RPMI8226 (cell line): ENCODE results near the gene PLD6.
"Not testable (repeated sequence)": the region's sequence is repeated elsewhere in the genome, so short reads cannot be mapped to it uniquely, and the experiment has no call there.

Source experiments
- DNase-seq: peaks from one replicate; pipeline ENCODE4 v3.0.0-alpha.2; 2015

The PLD6 gene

DNA sequence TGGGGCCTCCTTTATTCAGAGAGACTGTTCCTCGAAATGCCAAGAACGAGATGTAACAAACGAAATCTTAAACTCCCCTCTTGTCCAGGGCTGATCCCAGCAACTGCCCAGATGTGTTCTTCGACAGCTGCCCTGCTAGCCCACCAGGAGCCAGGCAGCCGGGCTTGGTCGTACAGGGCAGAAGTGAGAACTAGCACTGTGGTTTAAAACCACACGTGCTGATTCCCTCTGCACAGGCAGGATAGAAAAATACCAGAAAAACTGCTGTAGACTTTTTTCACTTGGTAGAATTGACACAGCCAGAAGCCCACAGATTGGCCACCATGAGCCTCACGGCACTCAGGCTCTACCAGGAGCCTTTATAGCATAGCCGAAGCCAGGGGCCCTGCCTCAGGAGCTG lies 33.1 kb downstream of the PLD6 start:
- DNase-seq, result no peak

DNA sequence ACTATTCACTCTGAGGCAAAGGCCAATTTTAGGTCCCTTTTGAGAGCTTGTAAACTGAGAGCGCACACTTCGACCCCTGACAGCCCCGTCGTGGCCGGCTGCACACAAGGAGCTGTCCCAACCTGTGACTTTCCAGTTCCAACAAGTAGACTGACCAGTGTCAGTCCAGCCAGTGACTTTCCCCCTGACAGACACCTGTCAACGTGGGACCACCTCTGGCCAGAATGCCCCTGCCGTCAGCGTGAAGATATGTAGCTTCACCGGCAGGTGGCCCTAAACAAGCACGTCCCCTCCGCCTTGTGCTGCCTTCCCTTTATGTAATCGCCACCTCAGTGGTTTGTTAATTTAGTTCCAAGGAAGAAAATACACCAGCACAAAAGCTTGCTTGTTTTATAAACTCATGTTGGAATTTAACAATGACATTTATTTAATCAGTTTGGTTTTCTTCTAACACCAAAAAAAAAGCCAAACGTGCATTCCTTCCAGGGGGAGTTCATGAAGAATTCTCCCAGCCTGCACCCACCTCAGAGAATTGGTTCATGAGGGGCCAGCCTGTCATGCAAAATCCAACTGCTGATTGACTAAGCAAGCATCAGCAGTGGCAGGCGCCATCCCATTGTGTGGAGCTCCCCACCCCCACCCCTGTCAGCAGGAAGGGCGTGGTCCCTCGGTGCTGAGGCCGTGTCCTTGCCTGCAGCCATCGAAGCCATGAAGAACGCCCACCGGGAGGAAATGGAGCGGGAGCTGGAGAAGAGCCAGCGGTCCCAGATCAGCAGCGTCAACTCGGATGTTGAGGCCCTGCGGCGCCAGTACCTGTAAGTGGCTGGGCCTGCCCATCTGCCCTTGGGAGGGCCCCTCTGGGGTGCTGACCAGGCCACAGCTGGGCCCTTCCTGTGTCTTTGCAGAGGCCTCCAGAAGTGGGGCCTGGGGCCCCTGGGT lies 33.9 kb downstream of the PLD6 start:
- no peak for DNase-seq

DNA sequence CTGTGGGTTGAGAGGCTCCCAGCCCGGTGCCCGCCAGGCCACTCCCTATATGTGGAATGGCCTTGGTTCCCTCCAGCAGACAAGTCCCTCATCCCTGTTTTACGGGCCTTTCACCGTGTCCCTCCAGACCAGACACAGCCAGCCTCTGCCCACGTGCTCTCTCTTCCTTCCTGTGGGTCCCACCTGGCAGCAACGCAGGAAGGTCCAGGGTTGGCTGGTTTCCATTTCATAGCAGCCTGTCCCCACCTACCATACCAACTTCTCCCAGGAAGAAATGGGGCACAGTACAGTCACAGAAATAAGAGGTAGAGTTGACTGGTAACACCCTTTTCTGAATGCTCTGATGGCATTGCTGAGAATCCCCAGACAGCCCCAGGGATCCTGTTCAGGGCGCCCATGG lies 34.9 kb downstream of the PLD6 start:
- DNase-seq, result no peak

DNA sequence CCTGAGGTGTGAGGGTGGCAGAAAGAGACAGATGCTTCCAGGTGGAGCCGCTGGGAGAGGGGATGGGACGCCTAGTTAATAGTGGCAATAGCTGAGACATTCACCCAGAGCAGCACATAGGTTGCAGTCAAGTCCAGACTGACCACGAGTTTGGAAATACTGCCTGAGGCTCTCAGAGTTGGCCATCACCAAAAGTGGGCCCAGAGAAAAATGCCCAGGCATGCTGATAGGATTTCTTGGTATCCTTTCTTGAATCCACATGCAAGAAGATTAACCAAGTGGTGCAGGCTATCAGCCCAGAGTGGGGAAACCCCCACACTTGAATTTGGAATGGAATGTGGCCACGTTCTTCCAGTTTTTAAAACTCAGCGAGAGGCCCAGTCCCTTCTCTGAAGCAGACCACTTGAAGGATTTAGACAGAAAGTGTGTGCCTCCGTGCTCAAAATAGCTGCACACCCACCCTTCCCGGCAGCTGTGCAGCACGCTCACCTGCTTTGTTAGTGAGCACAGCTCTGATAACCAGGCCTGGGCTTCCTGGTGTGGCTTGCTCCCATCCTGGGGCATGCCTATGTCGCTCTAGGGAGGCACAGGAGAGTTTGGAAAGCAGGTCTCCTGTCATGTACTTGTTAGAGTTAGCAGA lies 35.7 kb downstream of the PLD6 start:
- no peak for DNase-seq

DNA sequence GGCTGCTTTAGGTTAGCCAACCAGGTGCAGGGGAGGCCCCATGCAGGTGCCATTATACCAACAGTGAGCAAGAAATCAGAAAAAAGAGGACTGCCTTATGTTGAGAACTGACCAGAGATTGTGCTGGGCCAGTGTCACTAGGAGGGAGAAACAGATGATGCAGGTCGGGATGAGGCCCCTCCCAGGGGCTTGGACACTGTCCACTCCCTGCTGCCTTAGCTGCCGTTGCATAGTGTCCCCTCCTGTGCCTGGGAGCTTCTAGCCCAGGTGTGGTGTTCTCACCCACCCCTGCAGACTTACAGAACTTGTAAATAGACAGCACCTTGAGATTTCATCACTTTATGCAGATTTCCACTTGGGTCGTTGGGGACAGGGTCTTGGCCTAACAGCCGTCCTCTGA lies 36.7 kb downstream of the PLD6 start:
- DNase-seq, result no peak

DNA sequence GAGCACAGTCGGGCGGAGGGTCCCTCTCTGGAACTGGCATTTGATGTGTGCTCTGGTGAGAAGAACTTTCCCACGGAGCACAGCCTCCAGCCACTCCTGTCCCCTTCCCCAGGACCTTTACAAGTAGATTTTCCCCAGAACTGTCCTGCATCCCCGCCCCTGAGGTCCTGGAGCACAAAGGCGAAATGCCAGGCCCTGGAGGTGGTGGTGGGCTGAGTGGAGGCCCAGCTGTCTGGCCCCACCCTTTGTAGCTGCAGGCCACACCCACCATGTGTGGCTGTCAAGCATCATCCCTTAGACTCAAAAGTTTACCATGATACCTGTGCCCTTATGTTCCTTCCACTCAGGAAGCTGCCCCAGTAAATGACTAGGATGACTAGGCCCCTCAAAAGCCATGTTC lies 37.7 kb downstream of the PLD6 start:
- DNase-seq, result no peak

DNA sequence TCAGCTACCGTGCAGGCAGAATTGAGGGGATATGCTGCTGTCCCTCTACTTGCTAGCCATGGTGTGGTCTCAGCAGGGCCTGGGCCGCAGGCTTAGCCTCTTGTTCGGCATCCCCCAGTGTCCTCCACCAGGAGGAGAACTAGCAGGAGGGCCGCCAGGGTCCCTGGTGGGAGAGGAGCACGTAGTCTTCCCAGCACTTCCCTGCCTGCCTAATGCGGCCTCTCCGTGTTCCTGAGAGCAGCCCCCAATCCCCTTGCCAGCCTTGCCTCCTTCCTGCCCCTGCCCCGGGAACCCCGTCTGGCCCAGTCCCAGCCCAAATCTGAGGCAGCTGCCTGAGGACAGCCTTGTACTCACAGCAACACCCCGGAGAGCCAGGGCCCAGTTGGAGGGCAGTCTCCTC lies 38.1 kb downstream of the PLD6 start:
- no peak for DNase-seq

DNA sequence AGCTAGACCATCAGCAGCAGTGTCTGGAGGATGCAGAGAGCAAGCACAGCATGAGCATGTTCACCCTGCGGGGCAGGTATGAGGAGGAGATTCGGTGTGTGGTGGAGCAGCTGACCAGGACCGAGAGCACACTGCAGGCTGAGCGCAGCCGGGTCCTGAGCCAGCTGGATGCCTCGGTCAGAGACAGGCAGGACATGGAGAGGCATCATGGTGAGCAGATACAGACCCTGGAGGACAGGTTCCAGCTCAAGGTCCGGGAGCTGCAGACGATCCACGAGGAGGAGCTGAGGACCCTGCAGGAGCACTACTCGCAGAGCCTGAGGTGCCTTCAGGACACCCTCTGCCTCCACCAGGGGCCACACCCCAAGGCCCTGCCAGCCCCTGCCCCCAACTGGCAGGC lies 38.8 kb downstream of the PLD6 start:
- DNase-seq, result no peak

DNA sequence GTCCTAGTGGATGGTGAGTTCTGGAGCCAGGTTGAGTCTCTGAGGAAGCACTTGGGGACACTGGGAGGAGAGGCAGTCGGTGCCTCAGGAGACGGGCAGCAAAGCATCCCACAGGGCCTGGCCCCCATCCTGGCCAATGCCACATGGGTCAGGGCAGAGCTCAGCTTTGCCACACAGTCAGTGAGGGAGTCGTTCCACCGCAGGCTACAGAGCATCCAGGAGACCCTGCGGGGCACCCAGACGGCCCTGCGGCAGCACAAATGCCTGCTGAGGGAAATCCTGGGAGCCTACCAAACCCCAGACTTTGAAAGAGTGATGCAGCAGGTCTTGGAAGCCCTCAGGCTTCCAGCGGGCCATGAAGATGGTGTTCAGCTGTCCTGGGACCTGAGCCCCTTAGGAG lies 39.7 kb downstream of the PLD6 start:
- DNase-seq, result no peak

DNA sequence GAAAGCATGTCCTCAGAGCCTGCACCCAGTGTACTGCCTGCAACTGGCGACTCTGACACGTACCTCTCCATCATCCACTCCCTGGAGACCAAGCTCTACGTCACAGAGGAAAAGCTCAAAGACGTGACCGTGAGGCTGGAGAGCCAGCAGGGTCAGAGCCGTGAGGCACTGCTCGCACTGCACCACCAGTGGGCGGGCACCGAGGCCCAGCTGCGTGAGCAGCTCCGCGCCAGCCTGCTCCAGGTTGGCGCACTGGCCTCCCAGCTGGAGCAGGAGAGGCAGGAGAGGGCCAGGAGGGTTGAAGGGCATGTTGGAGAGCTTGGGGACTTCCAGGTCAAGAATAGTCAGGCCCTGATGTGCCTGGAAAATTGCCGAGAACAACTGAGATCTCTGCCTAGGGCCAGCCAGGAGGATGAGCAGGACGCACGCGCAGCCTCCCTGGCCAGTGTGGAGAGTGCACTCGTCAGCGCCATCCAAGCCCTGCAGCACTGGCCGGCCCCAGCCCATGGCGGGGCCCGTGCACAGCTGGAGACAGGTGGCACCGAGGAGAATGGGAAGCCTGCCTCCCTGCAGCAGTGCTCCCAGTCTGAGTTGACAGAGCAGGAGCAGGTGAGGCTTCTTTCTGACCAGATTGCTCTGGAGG lies 40.3 kb downstream of the PLD6 start:
- DNase-seq, result no peak

DNA sequence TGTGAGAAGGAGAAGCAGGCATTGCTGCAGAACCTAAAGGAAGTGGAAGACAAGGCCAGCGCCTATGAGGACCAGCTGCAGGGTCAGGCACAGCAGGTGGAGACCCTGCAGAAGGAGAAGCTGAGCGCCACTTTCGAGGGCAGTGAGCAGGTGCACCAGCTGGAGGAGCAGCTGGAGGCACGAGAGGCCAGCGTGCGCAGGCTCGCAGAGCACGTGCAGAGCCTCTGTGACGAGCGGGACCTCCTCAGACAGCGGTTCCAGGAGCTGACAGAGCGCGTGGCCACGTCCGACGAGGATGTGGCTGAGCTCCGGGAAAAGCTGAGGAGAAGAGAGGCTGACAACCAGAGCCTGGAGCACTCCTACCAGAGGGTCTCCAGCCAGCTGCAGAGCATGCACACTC lies 41.5 kb downstream of the PLD6 start:
- DNase-seq, result no peak

DNA sequence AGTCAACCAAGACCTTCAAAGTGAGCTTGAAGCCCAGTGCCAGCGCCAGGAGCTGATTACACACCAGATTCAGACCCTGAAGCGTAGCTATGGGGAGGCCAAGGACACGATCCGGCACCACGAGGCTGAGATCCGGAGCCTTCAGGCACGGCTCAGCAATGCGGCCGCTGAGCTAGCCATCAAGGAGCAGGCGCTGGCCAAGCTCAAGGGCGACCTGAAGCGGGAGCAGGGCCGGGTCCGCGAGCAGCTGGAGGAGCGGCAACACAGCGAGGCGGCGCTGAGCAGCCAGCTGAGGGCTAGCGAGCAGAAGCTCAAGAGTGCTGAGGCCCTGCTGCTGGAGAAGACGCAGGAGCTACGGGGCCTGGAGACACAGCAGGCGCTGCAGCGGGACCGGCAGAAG lies 42.0 kb downstream of the PLD6 start:
- no peak for DNase-seq

DNA sequence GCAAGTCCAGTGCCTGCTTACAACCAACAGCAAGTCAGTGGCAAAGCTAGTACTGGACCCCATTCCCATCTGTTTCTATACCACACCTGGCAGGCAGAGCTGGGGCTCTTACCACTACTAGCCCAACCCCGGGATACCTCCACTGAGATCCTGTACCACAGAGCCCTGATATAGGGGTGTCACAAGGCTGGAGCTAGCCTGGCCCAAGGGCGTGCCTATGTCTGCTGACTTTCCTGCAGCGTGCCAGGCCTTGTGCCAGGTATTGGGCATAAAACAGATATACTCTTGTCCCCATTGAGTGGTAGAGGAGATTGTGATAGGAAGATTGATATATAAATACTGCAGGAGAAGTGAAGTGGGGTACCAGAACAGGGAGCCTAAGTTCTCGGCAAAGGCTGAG lies 44.4 kb downstream of the PLD6 start:
- no peak for DNase-seq

DNA sequence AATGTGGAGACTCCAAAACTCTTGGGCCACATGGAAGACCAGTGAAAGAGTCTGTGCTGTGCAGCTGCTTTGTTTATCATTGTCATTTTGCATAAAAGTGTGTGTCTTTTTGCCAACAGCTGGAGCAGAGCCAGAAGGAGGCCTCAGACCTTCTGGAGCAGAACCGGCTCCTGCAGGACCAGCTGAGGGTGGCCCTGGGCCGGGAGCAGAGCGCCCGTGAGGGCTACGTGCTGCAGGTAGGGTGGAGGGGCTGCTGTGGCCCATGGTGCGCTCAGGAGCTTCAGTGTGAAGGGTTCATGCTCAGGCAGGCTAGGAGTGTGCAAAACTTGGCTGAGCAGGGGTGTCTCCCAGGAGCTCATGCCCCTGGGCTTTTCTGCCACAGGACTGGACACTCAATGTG lies 45.0 kb downstream of the PLD6 start:
- DNase-seq, result no peak

DNA sequence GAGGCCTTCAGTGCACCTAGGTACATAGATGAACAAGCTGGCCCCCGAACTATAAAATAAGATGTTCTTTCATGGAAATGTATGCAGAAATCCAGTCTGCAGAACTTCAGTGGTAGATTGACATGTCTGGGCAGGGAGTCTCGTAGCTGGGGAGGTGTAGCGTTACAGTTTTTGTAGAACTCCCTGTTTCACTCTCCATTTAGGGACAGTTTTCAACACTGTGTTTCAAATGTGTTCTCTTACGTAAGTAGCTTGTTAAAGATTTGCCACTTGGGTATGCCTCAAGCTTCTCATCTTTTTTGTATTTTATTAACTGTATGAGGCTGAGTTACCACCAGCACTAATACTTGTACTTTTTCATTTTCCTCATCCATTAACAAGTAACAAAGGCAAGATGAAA lies 46.6 kb downstream of the PLD6 start:
- DNase-seq, result no peak

DNA sequence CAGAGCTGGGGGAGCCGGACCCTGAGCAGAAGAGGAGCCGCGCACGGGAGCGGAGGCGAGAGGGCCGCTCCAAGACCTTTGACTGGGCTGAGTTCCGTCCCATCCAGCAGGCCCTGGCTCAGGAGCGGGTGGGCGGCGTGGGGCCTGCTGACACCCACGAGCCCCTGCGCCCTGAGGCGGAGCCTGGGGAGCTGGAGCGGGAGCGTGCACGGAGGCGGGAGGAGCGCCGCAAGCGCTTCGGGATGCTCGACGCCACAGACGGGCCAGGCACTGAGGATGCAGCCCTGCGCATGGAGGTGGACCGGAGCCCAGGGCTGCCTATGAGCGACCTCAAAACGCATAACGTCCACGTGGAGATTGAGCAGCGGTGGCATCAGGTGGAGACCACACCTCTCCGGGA lies 47.6 kb downstream of the PLD6 start:
- not testable (repeated sequence) for DNase-seq

DNA sequence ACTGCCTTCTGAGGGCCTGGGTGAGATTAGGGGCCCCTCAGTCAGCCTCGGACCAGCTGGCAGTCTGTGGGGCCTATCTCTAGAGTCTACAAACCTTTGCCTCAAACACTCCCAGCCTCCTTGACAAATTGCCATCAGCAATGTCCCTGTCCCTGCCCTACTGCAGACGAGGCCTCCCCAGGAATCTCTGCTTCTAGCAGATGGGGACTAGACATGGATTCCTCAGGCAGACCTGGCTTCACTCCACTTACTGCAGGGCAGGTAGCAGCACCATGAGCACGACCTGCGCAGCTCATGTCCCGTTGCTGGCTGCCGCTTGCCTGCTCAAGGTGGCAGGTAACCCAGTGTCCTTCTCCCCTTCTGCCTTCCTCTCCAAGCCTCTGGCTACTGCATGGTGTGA lies 49.1 kb downstream of the PLD6 start:
- no peak for DNase-seq

DNA sequence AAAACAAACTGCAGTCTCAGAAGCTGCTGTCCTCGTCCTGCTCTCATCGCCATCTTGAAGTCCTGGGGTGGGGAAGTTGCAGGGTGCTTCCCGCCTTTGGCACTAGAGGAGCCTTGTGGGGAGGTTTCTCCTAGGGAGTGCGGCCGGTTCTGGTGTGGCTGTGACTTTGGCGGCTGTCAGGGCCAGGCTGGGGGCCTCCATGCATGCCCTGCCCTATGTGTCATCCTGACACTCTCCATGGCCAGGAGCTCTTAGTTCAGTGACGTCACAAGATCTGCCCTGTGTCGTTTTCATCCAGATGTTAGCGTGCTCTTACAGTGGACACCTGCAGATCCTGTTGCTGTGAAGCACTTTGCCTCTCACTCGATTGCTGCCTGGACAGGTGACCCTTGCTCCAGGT lies 49.6 kb downstream of the PLD6 start:
- no peak for DNase-seq

DNA sequence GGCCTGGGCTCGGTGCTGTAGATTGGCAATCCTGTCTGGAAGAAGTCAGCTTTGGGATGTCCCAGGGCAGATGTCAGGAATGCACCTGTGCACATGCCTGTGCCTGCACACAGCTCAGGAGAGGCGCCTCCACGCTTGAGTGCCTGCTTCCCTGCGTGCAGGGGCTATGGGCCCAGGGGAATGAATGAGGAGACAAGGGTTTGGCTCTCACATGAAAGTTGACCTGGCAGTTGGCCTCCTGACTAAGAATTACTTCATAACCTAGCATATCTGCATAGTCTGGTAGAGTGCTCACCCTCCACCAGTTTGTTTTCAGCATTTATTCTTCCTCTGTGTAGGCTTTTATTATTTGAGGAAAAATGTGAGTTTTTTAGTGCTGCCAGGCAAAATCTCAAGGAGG lies 50.0 kb downstream of the PLD6 start:
- DNase-seq, result no peak

DNA sequence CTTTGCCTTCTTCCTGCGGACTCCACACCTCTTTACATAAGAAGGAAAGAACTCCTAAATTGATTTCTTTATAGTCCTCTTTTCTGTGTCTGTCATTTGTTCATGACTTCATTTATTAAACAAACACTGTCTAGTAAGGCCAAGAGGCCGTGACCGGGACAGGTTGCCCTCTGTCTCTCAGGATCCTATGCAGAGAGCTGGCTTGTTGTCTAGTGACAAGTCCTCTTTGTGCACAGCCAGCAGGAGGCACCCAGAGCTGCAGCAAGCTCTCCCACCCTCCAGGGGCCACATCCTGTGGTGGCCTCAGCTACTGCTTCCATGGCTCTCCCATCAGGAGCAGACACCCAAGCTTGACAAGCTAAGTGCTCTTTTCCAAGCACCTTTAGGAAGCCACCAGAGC lies 50.6 kb downstream of the PLD6 start:
- DNase-seq, result no peak

DNA sequence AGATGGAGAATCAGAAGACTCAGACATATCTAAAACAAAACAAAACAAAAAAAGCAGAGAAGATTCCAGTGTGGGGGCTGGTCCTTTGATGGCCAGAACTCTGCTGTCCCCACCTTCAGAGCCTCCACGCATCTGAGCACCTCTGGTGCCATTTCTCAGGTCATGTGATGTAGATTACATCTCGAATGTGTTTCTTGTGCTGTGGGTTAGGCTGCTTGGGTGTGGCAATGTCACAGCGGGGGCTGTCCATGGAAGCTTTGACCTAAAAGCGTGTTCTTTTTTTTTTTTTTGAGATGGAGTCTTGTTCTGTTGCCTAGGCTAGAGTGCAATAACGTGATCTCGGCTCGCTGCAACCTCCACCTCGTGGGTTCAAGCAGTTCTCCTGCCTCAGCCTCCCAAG lies 51.2 kb downstream of the PLD6 start:
- no peak for DNase-seq

DNA sequence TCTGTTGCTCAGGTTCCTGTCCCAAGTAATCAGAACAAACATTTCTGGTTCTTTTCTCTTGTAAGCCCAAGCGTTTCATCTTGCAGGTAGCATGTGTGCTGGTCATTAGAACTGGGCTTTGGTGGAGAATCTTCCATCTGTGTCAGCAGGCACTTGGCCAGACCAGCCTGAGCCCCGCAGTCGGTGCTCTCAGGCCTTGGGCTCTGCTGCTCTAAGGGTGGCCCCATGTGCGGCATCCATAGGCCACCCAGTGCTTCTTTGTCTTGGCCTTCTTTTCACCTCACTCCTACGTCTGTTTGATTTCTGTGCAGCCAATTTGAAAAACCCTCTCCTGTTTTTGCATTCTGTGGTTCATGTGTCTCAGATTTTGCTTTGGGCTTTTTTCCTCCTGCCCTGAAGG lies 51.6 kb downstream of the PLD6 start:
- no peak for DNase-seq

DNA sequence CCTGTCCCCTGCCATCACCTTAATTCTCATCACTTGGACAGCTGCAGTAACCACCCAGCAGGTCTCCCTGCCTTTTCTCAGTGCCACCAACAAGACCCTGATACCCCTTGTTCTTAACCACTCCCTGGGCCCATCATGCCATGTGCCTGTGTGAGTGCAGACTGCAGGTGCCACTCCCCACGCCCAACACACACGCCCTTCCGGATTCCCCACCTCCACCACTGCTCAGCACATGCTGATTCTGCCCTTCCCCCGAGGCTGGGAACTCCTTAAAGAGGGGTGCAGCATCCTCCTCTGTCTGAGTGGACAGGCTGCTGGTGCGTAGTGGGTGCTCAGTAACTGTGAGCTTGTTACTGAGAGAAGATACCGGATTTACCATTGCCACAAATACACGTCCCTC lies 52.4 kb downstream of the PLD6 start:
- no peak for DNase-seq

DNA sequence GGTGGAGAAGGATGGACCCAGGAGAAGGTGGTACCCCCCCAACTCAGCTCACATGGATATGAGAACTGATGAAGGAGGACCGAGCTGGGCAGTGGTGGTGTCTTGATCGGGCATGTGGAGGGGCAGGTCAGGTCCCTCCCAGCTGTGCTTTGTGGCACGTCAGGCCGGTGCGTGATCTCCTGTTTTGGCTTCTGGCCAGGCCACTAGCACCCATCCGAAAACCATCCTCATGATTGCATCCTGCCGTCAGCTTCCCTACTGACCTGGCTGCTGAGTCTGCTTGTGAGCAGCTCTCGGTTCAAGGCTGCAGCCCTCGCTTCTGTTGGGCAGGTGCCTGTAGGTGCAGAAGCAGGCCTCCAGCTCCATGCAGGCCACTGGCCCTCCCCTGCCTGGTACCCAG lies 53.1 kb downstream of the PLD6 start:
- no peak for DNase-seq
